OCI-LY3 (cell line): ENCODE measurements around the gene MPG.

Experiments used
- H2AFZ ChIP-seq: fragments of 200-600, 300-600 bp; shearing (Covaris generic); 2 replicates; pipeline ENCODE4 v1.6.0; 2014; ENCODE audit warnings: antibody characterized with exemption, low read depth, low read length
- H3K27ac ChIP-seq: fragments of 200-600, 300-600 bp; sonication (generic); 2 replicates; pipeline ENCODE4 v1.5.1; 2014; ENCODE audit warnings: mild to moderate bottlenecking, low read length, moderate library complexity, mixed read lengths
- H3K27me3 ChIP-seq: fragments of 200-600, 300-600 bp; sonication (generic); 2 replicates; pipeline ENCODE4 v1.6.1; 2014; ENCODE audit warnings: low read depth, low read length, mixed read lengths
- H3K36me3 ChIP-seq: fragments of 200-600, 300-600 bp; sonication (generic); replicated peaks from 2 replicates; pipeline ENCODE3; 2014; ENCODE audit warnings: low read depth, low read length, mixed read lengths
- H3K4me1 ChIP-seq: fragments of 300-600, 200-600 bp; sonication (generic); 2 replicates; pipeline ENCODE4 v1.6.1; 2014; ENCODE audit warnings: low read length, mixed read lengths
- H3K4me2 ChIP-seq: fragments of 200-600, 300-600 bp; sonication (generic); 2 replicates; pipeline ENCODE4 v1.6.1; 2014; ENCODE audit warnings: low read length, mixed read lengths
- H3K4me3 ChIP-seq: fragments of 300-600, 200-600 bp; sonication (generic); 2 replicates; pipeline ENCODE4 v1.5.1; 2014; ENCODE audit warnings: antibody characterized with exemption, mild to moderate bottlenecking, low read length, moderate library complexity
- H3K79me2 ChIP-seq: fragments of 300-600, 200-600 bp; shearing (Covaris generic); 2 replicates; pipeline ENCODE4 v1.6.1; 2014; ENCODE audit warnings: mild to moderate bottlenecking, low read length, mixed read lengths
- H3K9ac ChIP-seq: fragments of 300-600, 200-600 bp; shearing (Covaris generic); 2 replicates; pipeline ENCODE4 v1.6.0; 2014; ENCODE audit warnings: mild to moderate bottlenecking, low read length, moderate library complexity
- H3K9me3 ChIP-seq: fragments of 200-600, 300-600 bp; shearing (Covaris generic); 2 replicates; pipeline ENCODE4 v1.6.1; 2014; ENCODE audit warnings: low read length, mixed read lengths; ENCODE audit not compliant: insufficient read depth
- H4K20me1 ChIP-seq: fragments of 200-600, 300-600 bp; sonication (generic); 2 replicates; pipeline ENCODE4 v1.6.1; 2016; ENCODE audit warnings: low read length, mixed read lengths; ENCODE audit not compliant: insufficient read depth
- CTCF ChIP-seq: fragments of 200-600, 300-600 bp; sonication (generic); IDR thresholded peaks from 2 replicates; pipeline ENCODE4 v1.5.1; 2014; ENCODE audit warnings: antibody characterized with exemption, low read length, low read depth
- EZH2phosphoT487 ChIP-seq: fragments of 200-600 bp; shearing (Covaris generic); IDR thresholded peaks from 2 replicates; pipeline ENCODE4 v1.6.1; 2018; ENCODE audit warnings: antibody characterized with exemption, mixed run types, low read depth

Gene MPG

GRCh38 chr16:125011-125410, 47.0 kb downstream of the MPG start:
- Histone ChIP-seq H3K36me3 (peaks cover 16% of the 10 kb centered on the region), H3K9me3 (no peaks in the 10 kb centered on the region), H2AFZ (no peak overlapping the region), H4K20me1 (peaks cover 15% of the 10 kb centered on the region), H3K27ac (no peak overlapping the region), H3K4me1 (no peaks in the 10 kb centered on the region), H3K4me3 (no peak overlapping the region), H3K9ac (no peak overlapping the region), H3K79me2 (peaks cover 31% of the 10 kb centered on the region), H3K27me3 (no peaks in the 10 kb centered on the region), H3K4me2 (no peak overlapping the region)
- TF ChIP-seq CTCF = no peak
- TF ChIP-seq EZH2phosphoT487 = no peak

- no peak overlapping the region for H3K9ac ChIP-seq
- H3K36me3 ChIP-seq = peaks cover 15% of the 10 kb centered on the region
- peaks cover 27% of the 10 kb centered on the region for H4K20me1 ChIP-seq
- H2AFZ ChIP-seq = no peak overlapping the region
- no peaks in the 10 kb centered on the region for H3K4me1 ChIP-seq
- H3K27ac ChIP-seq = no peak overlapping the region
- TF ChIP-seq EZH2phosphoT487 (no peak), CTCF (no peak)
- H3K27me3 ChIP-seq = no peaks in the 10 kb centered on the region
- H3K4me3 ChIP-seq = no peak overlapping the region
- no peaks in the 10 kb centered on the region for H3K9me3 ChIP-seq
- peaks cover 64% of the 10 kb centered on the region for H3K79me2 ChIP-seq
- no peak overlapping the region for H3K4me2 ChIP-seq
These were observed 51.0 kb downstream of the MPG start for GRCh38 chr16:129075-129474.

GRCh38 chr16:130533-131173, 52.6 kb downstream of the MPG start:
- H3K79me2 ChIP-seq = peaks cover 78% of the 10 kb centered on the region
- no peak overlapping the region for H3K4me2 ChIP-seq
- no peaks in the 10 kb centered on the region for H3K4me1 ChIP-seq
- H3K4me3 ChIP-seq = no peak overlapping the region
- H4K20me1 ChIP-seq = peaks cover 27% of the 10 kb centered on the region
- H3K36me3 ChIP-seq = peaks cover 18% of the 10 kb centered on the region
- no peaks in the 10 kb centered on the region for H3K9me3 ChIP-seq
- no peak overlapping the region for H3K27ac ChIP-seq
- no peak for TF ChIP-seq CTCF
- no peak for TF ChIP-seq EZH2phosphoT487
- no peak overlapping the region for H2AFZ ChIP-seq
- no peak overlapping the region for H3K9ac ChIP-seq
- H3K27me3 ChIP-seq = no peaks in the 10 kb centered on the region

GRCh38 chr16:132120-132519, 54.1 kb downstream of the MPG start:
- Histone ChIP-seq H4K20me1 (peaks cover 27% of the 10 kb centered on the region), H3K9me3 (no peaks in the 10 kb centered on the region), H3K9ac (no peak overlapping the region), H3K27ac (no peak overlapping the region), H3K79me2 (peaks cover 88% of the 10 kb centered on the region), H3K36me3 (peaks cover 22% of the 10 kb centered on the region), H2AFZ (no peak overlapping the region), H3K4me3 (no peak overlapping the region), H3K27me3 (no peaks in the 10 kb centered on the region), H3K4me1 (peaks cover under 1% of the 10 kb centered on the region; the same call in 1 of the 2 replicates), H3K4me2 (no peak overlapping the region)
- TF ChIP-seq EZH2phosphoT487 = no peak
- TF ChIP-seq CTCF = no peak
